ENCODE results near the gene XRCC4.
"Not testable (repeated sequence)": the region's sequence is repeated elsewhere in the genome, so short reads cannot be mapped to it uniquely, and the experiment has no call there.

XRCC4 gene

GRCh38 chr5:83076742-83077661, at the start of gene XRCC4, which contains the start of gene TMEM167A:
TSS of gene XRCC4 (plus strand) at chr5:83077547. CDS start at chr5:83104920, 27,373 bp downstream.
TSS of gene TMEM167A (minus strand) at chr5:83077394. CDS start at chr5:83077323, 71 bp downstream.
- in situ Hi-C loops (cut with HindIII; ENCODE audit: low sequenced_read_pairs) = no loop called here

- in situ Hi-C loops (cut with HindIII; ENCODE audit: low sequenced_read_pairs) = no loop called here
These were observed 47.4 kb upstream of the XRCC4 start for GRCh38 chr5:83029912-83030311.

DNA sequence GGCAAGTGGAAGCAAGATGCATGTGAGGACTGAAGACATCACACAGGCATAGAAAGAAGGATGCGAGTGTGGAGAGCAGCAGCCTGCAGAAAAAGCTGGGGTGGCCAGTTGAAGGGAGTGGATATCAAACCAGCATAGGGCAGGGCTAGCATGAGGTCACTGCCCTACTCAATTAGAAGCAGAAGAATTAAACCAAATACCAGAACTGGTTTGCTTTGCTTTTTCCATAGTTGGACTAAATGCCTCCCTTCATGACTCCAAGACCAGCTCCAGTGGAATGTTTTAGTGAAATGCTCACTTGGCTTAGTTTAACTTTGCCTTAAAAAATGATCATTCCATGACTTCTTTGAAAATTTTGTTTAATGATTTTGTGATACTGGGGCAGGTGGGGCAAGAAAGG, 46.0 kb upstream of the XRCC4 start:
- in situ Hi-C loops (cut with HindIII; ENCODE audit: low sequenced_read_pairs) = no loop called here

- in situ Hi-C loops (cut with HindIII; ENCODE audit: low sequenced_read_pairs) = no loop called here
These were observed 43.3 kb upstream of the XRCC4 start for GRCh38 chr5:83034036-83034435.

GRCh38 chr5:83034528-83035207, 42.7 kb upstream of the XRCC4 start:
- in situ Hi-C loops (cut with HindIII; ENCODE audit: low sequenced_read_pairs) = no loop called here

GRCh38 chr5:83035373-83036100, 41.8 kb upstream of the XRCC4 start:
- in situ Hi-C loops (cut with HindIII; ENCODE audit: low sequenced_read_pairs) = no loop called here

- in situ Hi-C loops (cut with HindIII; ENCODE audit: low sequenced_read_pairs) = no loop called here
These were observed 40.3 kb upstream of the XRCC4 start for GRCh38 chr5:83036991-83037575.

DNA sequence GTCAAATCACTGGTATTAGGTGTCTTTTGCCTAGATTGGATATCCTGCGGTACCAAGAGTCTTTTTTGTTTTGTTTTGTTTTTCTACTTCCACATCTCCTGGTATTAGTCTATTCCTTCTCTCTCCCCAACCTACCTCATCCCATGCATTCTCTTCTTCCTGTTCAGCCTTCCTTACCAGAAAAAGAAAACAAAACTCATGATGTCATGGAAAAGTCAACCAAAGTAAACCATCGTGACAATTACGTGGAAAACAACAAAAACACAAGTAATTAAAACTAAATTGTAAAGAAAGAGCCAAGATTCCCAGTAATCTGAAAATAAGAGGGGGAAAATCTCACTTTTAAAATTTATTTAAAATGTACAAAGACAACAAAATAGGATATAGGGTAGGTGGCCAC, 38.4 kb upstream of the XRCC4 start:
- in situ Hi-C loops (cut with HindIII; ENCODE audit: low sequenced_read_pairs) = no loop called here

- in situ Hi-C loops (cut with HindIII; ENCODE audit: low sequenced_read_pairs) = no loop called here
These were observed 34.8 kb upstream of the XRCC4 start for GRCh38 chr5:83042507-83042906.

DNA sequence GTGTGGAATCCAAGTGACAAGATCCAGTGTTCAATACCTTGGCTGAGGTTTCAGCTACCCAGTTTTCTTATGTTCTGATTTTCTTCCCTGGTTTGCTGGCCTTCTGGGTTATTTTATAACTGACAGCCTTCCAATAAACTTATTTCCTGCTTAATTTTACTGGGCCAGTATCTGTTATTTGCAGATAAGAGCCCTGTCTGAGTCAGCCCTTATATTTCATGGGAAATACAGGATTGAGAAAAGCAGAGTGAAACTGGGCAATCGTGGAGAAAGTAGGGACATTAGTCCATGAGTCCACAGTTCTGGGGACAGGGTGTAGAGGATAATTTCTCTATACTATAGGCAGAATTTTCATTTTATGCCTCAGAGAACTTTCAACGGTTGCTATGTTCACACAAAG, 32.4 kb upstream of the XRCC4 start:
- in situ Hi-C loops (cut with HindIII; ENCODE audit: low sequenced_read_pairs) = no loop called here

- in situ Hi-C loops (cut with HindIII; ENCODE audit: low sequenced_read_pairs) = no loop called here
These were observed 29.1 kb upstream of the XRCC4 start for GRCh38 chr5:83048277-83048676.

DNA sequence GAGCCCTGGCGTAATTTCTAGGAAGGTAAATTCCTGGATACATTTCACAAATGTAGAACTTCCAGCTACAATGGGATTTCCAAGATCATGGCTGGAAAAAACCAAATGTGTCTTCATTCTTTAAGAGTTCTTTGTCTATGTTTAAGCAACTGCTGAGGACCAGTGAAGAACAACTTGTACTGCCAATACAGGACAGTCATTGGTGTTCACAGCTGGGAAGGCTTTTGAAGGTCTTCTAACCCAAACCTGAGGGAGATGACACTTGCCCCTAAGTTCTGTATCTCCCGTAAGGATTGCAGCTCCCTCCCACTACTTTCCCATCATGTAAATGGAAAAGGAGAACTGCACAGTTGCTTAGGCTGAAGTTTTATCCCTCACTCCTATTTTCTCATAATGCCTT, 28.5 kb upstream of the XRCC4 start:
- in situ Hi-C loops (cut with HindIII; ENCODE audit: low sequenced_read_pairs) = no loop called here

DNA sequence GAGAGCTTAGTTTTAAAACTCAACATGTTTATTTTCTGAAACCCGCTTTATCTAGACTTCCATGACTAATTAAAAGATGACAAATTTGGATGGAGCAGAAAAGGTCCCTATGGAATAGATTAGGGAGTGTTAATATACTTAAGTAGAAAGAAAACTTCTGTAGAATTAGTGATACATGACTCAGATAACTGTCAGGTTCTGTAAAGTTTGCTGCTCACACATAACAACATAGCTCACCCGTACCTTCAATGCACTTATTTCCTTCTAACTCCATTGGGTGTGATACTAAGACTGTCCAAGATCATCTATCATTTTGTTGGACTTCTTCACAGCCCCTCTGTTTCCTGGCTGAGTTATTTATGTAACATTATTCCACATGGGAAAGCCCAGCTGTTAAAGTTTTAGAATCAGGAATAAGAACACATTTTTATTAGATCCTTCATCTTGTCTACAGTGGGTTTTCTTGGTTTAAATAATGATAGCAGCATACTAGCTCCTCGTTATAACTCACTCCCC, 27.9 kb upstream of the XRCC4 start:
- in situ Hi-C loops (cut with HindIII; ENCODE audit: low sequenced_read_pairs) = no loop called here

DNA sequence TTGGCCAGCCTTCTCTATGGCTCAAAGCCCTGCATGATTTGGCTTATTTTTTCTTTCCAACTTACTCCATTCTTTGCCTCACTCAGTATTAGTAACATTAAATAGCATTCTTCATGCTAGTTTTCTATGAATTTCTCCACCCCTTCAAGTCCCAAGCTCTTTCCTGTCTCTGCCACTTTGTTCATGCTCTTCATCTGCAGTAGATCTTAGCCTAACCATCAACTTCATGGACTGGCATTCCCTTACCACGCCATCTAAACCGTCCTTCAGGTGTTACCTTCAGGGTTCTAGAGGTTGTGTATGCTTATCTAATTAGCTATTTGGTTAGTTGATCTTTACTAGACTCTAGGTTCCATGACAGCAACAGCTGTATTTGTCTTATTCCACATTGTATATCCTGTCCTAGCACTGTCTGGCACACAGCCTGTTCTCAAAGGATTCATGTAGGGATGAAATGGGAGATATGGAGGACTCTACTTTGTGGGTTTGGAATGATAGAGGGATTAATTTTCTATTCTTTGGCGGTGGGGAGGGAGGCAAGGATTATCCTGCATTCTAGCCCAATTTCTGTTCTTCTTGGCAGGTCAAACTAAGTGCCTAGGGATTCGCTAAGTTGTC, 26.5 kb upstream of the XRCC4 start:
- in situ Hi-C loops (cut with HindIII; ENCODE audit: low sequenced_read_pairs) = no loop called here

DNA sequence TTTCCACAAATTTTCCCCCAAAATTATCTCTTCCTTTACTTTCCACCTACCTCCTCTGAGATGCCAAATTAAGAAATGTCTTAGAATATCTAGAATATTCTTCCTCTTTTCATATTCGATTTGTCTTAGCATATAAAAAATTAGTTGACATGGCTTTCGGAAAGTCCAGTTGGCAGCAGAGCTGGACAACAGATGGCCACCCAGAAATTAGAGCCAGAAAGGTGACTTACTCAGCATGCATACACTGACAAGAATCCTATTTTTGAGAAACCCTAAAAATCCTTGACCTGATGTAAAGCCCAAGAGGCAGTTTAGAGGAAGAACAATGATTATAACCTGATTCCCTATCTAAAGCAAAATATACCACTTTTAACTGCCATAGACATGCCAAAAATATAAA, 22.2 kb upstream of the XRCC4 start:
- in situ Hi-C loops (cut with HindIII; ENCODE audit: low sequenced_read_pairs) = no loop called here

DNA sequence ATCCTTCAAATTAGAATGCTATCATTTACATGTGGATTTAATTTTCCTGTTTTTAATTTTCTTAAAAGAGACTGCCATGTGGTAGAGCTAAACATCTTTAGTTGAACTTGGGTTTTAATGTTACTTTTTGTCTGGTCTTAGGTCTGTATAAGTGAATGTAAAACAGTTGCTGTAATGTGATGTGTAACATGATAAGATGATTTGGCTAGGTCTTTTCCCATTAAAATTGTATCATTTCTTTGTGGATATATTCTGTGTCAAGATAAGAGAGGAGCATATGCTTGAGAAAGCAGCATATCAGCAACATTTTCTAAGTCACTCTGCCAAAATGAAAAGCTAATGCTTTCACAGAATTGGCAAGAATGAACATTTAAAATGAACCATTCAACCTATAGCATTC, 18.6 kb upstream of the XRCC4 start:
- in situ Hi-C loops (cut with HindIII; ENCODE audit: low sequenced_read_pairs) = no loop called here

DNA sequence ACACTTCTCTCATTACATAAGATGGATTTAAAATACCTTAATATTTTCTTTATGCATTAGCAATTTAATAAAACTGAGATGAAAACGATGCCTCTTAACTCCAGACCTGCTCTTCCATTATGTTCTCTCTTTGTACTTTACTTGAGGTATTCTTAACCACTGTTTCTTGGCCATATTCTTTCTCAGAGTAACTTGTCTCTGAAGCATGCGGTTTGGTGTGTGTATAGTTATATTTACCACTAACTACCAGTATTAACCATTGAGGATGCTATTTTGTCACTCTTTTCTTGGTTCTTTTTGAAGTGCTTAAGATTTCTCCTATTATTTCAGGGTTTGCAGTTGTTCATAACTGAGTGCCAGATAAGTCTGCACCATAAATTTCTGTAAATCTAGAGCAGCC, 18.0 kb upstream of the XRCC4 start:
- in situ Hi-C loops (cut with HindIII; ENCODE audit: low sequenced_read_pairs) = no loop called here

GRCh38 chr5:83066548-83067110, 10.7 kb upstream of the XRCC4 start:
- in situ Hi-C loops (cut with HindIII; ENCODE audit: low sequenced_read_pairs) = no loop called here

GRCh38 chr5:83067377-83067776, 10.0 kb upstream of the XRCC4 start:
- in situ Hi-C loops (cut with HindIII; ENCODE audit: low sequenced_read_pairs) = not testable (repeated sequence)
